A673 (cell line): ENCODE measurements around the gene LEP.

Experiments used
- CTCF ChIP-seq: fragments of 300-800, 200-600 bp; sonication (generic); conservative IDR thresholded peaks from 2 replicates; pipeline ENCODE4 v1.5.1; 2017; ENCODE audit warnings: low read depth, mild to moderate bottlenecking, antibody characterized with exemption, low read length, moderate library complexity, mixed read lengths
- EZH2 ChIP-seq: fragments of 200-600 bp; sonication (generic); IDR thresholded peaks from 2 replicates; pipeline ENCODE4 v1.6.1; 2017; ENCODE audit warnings: borderline replicate concordance, low read depth, mild to moderate bottlenecking, mixed read lengths, antibody characterized with exemption, low read length; ENCODE audit not compliant: poor library complexity, severe bottlenecking

DNA sequence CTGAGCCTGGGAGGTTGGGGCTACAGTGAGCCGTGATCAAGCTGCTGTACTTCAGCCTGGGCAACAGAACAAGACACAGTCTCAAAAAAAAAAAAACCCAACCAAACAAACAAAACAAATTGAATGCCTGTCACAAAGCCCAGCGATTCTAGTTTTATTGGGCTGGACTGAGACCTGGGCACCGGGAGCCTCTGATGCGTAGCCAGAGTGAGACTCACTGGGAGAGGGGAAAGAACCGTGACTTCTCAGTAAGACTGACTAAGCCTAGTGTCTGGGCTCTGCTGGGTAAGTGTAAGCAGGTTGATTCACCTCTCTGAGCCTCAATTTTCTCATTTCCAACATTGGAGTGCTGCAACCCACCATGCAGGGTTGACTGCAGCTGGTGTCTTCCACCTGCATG is 10.1 kb upstream of the LEP start:
- no peak for TF ChIP-seq EZH2
- TF ChIP-seq CTCF: no peak
